NT2/D1 (cell line): ENCODE results near the gene NOP14.

Experiments
- SUZ12 ChIP-seq: IDR thresholded peaks from 2 replicates; pipeline ENCODE4 v1.6.1; 2011; ENCODE audit not compliant: insufficient read length, insufficient read depth; ENCODE audit errors: extremely low read depth
- YY1 ChIP-seq: IDR thresholded peaks from 2 replicates; pipeline ENCODE4 v1.6.1; 2011; ENCODE audit not compliant: insufficient read length, insufficient read depth

DNA sequence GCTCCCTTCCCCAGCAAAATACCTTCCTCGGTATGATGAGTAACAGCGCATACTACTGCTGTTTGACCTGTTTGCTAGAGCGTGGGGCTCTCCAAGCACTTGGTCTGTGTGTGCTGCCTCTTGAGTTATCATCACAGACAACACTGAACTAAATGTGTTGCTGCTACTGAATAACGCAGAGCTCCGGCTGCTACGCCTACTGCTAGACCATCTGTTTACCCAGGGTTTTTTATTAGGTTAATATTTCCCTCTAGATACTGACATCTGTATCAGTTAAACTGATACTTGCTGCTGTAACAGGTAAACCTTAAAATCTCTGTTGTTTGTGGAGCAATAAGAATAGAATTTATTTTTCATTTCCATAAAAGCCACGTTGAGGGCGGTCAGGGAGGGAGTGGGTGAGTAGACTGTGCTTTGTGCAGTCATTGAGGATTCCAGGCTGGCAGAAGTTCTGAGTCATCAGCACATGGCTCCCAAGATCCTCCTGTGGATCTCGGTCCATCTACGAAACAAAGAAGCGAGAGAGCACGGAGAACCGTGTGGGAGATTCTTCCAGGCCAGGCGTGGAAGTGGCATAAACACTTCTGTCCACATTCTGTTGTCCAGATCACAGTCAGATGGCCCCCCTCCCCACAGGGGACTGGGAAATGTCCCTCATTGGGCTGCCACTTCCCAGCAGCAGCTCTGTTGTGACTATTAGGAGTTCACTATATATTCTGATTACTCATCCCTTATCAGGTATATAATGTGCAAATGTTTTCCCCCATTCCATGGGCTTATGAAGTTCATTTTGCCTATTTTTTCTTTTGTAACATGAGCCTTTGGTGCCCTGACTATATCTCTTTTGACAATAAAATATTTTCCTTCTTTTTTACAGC, 14.2 kb upstream of the NOP14 start:
- TF ChIP-seq YY1 (no peak), SUZ12 (no peak)
